Measurements from ENCODE around the gene PEX11B. TPM values are rescaled to one million over a fixed set of nuclear protein-coding genes. Genes with fewer than 3 reads are reported as not detected.

The PEX11B gene
- total and polyA plus RNA-seq, 2 donors from 2014 or later = 35.7 to 50.5 TPM

DNA sequence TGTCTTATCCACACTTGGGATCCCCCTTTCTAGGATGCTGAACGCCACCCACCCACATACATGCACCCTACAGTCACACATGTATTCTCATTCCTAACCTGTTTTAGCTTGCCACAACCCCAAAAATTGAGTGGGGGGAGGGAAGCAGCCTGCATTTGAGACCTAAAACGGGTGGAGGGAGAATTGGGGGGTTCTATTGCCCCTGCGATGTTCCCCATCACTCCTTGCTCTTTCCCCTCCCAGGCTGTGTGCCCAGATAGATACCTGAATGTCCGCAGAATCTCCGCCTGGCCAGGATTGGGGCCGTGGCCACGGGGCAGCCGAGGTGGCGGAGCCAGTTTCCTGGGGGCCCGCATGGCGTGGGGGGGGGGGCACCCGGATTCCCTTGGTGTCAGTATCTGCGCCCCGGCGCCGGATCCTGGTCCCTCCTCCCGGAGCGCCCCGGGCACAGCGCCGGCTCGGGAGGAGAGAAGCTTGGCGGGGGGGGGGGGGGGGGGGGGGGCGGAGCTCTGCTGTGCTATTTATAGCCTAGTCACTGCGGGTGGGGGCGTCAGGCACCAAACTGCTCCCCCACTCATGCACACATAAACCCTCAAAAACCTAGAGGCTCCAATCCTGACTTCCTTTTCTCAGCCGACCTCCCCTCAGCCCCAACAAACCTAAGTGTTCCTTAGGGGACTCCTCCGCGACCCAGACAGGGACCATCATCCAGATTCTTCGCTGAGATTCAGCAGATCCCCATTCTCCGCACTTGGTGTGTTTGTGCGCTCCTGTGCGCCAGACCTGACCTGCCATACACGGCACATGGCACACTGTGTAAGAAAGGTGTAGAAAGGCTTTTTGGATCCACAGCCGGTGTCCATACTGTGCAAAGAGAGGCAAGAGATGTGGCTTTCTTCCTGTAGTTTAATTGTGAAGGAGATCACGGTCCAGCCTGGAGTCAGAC, 43.9 kb upstream of the PEX11B start:
- Histone ChIP-seq H3K9ac (ENCODE audit: low read length in 3 of 3) (peak overlapping the region; percentile 38 to 59 (median 59)), H3K9me3 (ENCODE audit: control insufficient read depth in 2 of 3, insufficient read depth in 1 of 3, low read length in 3 of 3) (peaks cover 0 to under 1% (median 0%) of the 10 kb centered on the region in 3 donors), H3K27ac (ENCODE audit: low read depth in 2 of 2, low read length in 2 of 2) (peak overlapping the region in 1 of 2 donors; percentile 61), H3K4me3 (ENCODE audit: low read length in 3 of 3) (peak overlapping the region; percentile 73 to 75 (median 74)), H3K4me1 (ENCODE audit: control insufficient read depth in 2 of 3, insufficient read depth in 2 of 3, low read depth in 1 of 3, low read length in 3 of 3) (peaks cover 6 to 30% (median 8%) of the 10 kb centered on the region in 3 donors), H3K36me3 (ENCODE audit: control insufficient read depth in 2 of 3, insufficient read depth in 3 of 3, low read length in 3 of 3) (no peaks in the 10 kb centered on the region), H3K27me3 (ENCODE audit: control insufficient read depth, insufficient read depth, low read length) (no peaks in the 10 kb centered on the region)
- no peak for FAIRE-seq
- intact Hi-C loops (cut with DNase I) = no loop called here
- no peak for TF ChIP-seq CTCF (IDR thresholded peaks at IDR 0.05; ENCODE audit: borderline replicate concordance, extremely low read depth, insufficient read depth)
- DNase-seq = peak in 3 of 5 donors; percentile 58 to 86 (median 79)

DNA sequence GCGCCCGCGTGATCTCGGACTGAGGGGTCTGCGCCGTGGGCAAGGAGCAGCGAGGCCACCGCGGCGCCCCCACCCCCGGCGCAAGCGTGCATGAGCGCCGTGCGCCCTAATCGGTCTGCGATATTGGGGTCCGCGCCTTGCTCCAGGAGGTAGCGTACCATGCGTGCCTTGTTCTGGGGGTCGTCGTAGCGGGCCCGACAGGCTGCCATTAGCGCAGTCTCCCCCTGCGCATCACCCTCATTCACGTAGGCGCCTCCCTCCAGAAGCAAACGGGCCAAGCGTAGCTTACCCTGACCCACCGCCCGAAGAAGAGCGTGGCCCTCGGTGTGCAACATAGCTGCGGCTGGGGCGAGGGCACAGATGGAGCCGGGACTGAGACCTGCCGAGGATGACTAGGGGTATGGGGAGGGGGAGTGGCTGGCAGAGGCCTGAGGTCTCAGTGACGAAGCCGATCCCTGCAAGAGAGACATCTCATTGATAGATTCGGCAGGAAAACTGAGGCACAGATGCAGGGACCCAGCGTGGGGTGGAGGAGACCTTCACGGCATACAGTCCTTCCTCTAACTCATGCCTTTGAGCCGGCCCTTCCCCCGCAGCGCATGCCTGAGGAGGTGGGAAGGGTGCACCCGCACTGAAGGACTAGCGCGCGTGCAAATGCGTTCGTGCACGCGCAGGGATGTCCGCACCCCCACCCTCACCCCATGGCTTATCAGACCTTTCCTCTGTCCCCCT, 43.1 kb upstream of the PEX11B start:
- Histone ChIP-seq H3K9me3 (ENCODE audit: control insufficient read depth in 2 of 3, insufficient read depth in 1 of 3, low read length in 3 of 3) (no peaks in the 10 kb centered on the region), H3K4me1 (ENCODE audit: control insufficient read depth in 2 of 3, insufficient read depth in 2 of 3, low read depth in 1 of 3, low read length in 3 of 3) (peaks cover 6 to 30% (median 15%) of the 10 kb centered on the region in 3 donors), H3K27ac (ENCODE audit: low read depth in 2 of 2, low read length in 2 of 2) (peak overlapping the region; percentile 77 to 86), H3K4me3 (ENCODE audit: low read length in 3 of 3) (peak overlapping the region; percentile 73 to 75 (median 74)), H3K27me3 (ENCODE audit: control insufficient read depth, insufficient read depth, low read length) (no peaks in the 10 kb centered on the region), H3K9ac (ENCODE audit: low read length in 3 of 3) (peak overlapping the region; percentile 38 to 86 (median 59)), H3K36me3 (ENCODE audit: control insufficient read depth in 2 of 3, insufficient read depth in 3 of 3, low read length in 3 of 3) (no peaks in the 10 kb centered on the region)
- intact Hi-C loops (cut with DNase I) = no loop called here
- TF ChIP-seq CTCF (IDR thresholded peaks at IDR 0.05; ENCODE audit: borderline replicate concordance, extremely low read depth, insufficient read depth) = no peak
- no peak for FAIRE-seq
- DNase-seq = peak; percentile 45 to 86 (median 73)

DNA sequence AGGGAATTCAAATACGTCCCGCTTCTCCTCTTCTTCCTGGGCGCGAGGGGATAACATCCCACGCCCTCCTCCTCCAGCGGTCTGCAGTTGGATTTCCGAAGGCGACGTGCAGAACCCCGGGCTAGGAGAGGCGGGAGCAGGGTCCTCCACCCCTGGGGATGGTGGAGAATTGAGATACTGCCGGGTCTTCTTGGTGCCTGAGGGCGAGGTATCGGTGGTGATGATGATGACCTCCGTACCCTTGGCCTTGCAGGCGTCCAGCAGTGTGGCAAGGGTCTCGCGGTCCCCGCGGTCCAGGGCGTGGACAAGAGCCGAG, 42.5 kb upstream of the PEX11B start:
- Histone ChIP-seq H3K4me3 (ENCODE audit: low read length in 3 of 3) (peak overlapping the region; percentile 73 to 75 (median 74)), H3K27me3 (ENCODE audit: control insufficient read depth, insufficient read depth, low read length) (no peaks in the 10 kb centered on the region), H3K36me3 (ENCODE audit: control insufficient read depth in 2 of 3, insufficient read depth in 3 of 3, low read length in 3 of 3) (no peaks in the 10 kb centered on the region), H3K27ac (ENCODE audit: low read depth in 2 of 2, low read length in 2 of 2) (peak overlapping the region; percentile 77 to 86), H3K9ac (ENCODE audit: low read length in 3 of 3) (peak overlapping the region; percentile 62 to 86 (median 72)), H3K4me1 (ENCODE audit: control insufficient read depth in 2 of 3, insufficient read depth in 2 of 3, low read depth in 1 of 3, low read length in 3 of 3) (peaks cover 6 to 30% (median 15%) of the 10 kb centered on the region in 3 donors), H3K9me3 (ENCODE audit: control insufficient read depth in 2 of 3, insufficient read depth in 1 of 3, low read length in 3 of 3) (no peaks in the 10 kb centered on the region)
- FAIRE-seq = no peak
- no peak for TF ChIP-seq CTCF (IDR thresholded peaks at IDR 0.05; ENCODE audit: borderline replicate concordance, extremely low read depth, insufficient read depth)
- intact Hi-C loops (cut with DNase I) = no loop called here
- DNase-seq = no peak

Measured in kidney (tissue), 14 donors.